CD4-positive, alpha-beta T cell (primary cell): ENCODE data around the gene PTPN21. TPM values are rescaled to one million over a fixed set of nuclear protein-coding genes. Genes with fewer than 3 reads are reported as not detected.

Experiments
- ATAC-seq: fragments of 200-7000 bp; cut with Tn5 transposase; one replicate; pipeline ENCODE4 v1.10.0; 2022; ENCODE audit warnings: mild to moderate bottlenecking; ENCODE audit not compliant: poor library complexity
- CTCF ChIA-PET: fragments of 350-600 bp; sonication (Branson Sonifier 250); formaldehyde crosslinking; loops from one replicate; lab custom pipeline; 2021; ENCODE audit warnings: antibody characterized with exemption, inconsistent platforms; lab: Charles Lee
- POLR2A ChIA-PET: fragments of 350-600 bp; sonication (Branson Sonifier 250); formaldehyde crosslinking; loops from one replicate; lab custom pipeline; 2021; ENCODE audit warnings: antibody characterized with exemption, inconsistent platforms; lab: Charles Lee
- DNase-seq, 14 experiments: peaks; one replicate each; pipeline ENCODE4 v3.0.0-alpha.2; 2013 to 2020; ENCODE audit warnings: mixed read lengths in 2 of 14
- H3K27ac ChIP-seq, 2 donors: one replicate each; pipeline versions ENCODE4 v1.5.1 to v1.7.0; 2013; ENCODE audit warnings: low read length in 2 of 2, low read depth in 1 of 2, mild to moderate bottlenecking in 1 of 2
- H3K27me3 ChIP-seq, 2 experiments: 1 replicate in 1 of 2; 2 replicates in 1 of 2; pipeline versions ENCODE4 v1.6.1 to v1.7.0; 2013; ENCODE audit warnings: low read length in 2 of 2, control low read depth in 1 of 2, mild to moderate bottlenecking in 1 of 2, moderate library complexity in 1 of 2; ENCODE audit not compliant: insufficient read depth in 2 of 2, control insufficient read depth in 1 of 2
- H3K36me3 ChIP-seq: one replicate; pipeline ENCODE4 v1.6.1; 2013; ENCODE audit warnings: low read length, control low read depth; ENCODE audit not compliant: insufficient read depth
- H3K4me1 ChIP-seq: one replicate; pipeline ENCODE4 v1.6.1; 2013; ENCODE audit warnings: low read length, control low read depth; ENCODE audit not compliant: insufficient read depth
- H3K4me3 ChIP-seq: one replicate; pipeline ENCODE4 v1.5.1; 2013; ENCODE audit warnings: mild to moderate bottlenecking, low read length, moderate library complexity
- H3K9me3 ChIP-seq, 2 experiments: 1 replicate in 1 of 2; 2 replicates in 1 of 2; pipeline versions ENCODE4 v1.6.1 to v1.7.0; 2013; ENCODE audit warnings: low read length in 2 of 2, mild to moderate bottlenecking in 2 of 2, control low read depth in 1 of 2, moderate library complexity in 1 of 2; ENCODE audit not compliant: control insufficient read depth in 1 of 2, insufficient read depth in 1 of 2
- H3K27ac Mint-ChIP-seq: one replicate; pipeline ENCODE4 v1.8.0; 2020; ENCODE audit warnings: mixed read lengths
- H3K27me3 Mint-ChIP-seq: one replicate; pipeline ENCODE4 v1.8.0; 2021; ENCODE audit warnings: mixed read lengths
- H3K36me3 Mint-ChIP-seq: one replicate; pipeline ENCODE4 v1.8.0; 2021; ENCODE audit warnings: low read depth, mixed read lengths
- H3K4me1 Mint-ChIP-seq: one replicate; pipeline ENCODE4 v1.8.0; 2021; ENCODE audit warnings: low read depth, mixed read lengths
- H3K4me3 Mint-ChIP-seq: one replicate; pipeline ENCODE4 v1.8.0; 2020; ENCODE audit warnings: mild to moderate bottlenecking, mixed read lengths
- H3K9me3 Mint-ChIP-seq: one replicate; pipeline ENCODE4 v1.8.0; 2020; ENCODE audit warnings: mixed read lengths
- intact Hi-C, 2 experiments: fragments of 100-400 bp; cut with DNase I in 1 of 2; cut with micrococcal nuclease in 1 of 2; formaldehyde crosslinking; loops; one replicate each; pipeline versions ENCODE4 v1.15.1 to v1.9.0; 2023 to 2025; cut with DNase I, micrococcal nuclease
- total RNA-seq, 174 experiments: library from RNA in 2 of 174; stranded (reverse) in 2 of 174; gene quantifications; one replicate each; pipeline ENCODE4 v1.2.3 and lab custom pipeline; 2021 to 2026
- TF ChIP-seq, protein P1 (sequence below): fragments of 200-600 bp; IDR thresholded peaks from one replicate; pipeline ENCODE4 v1.8.0; 2022; ENCODE audit warnings: antibody characterized with exemption, mild to moderate bottlenecking

Gene PTPN21
- total RNA-seq, 2 experiments from 2014 or later = not detected

DNA sequence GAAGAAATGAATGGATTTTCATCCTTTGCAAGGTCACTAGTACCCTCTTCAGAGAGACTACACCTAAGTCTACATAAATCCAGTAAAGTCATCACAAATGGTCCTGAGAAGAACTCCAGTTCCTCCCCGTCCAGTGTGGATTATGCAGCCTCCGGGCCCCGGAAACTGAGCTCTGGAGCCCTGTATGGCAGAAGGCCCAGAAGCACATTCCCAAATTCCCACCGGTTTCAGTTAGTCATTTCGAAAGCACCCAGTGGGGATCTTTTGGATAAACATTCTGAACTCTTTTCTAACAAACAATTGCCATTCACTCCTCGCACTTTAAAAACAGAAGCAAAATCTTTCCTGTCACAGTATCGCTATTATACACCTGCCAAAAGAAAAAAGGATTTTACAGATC lies 128.5 kb downstream of the PTPN21 start:
- Mint-ChIP-seq H3K4me3 (no peak overlapping the region), H3K27me3 (no peaks in the 10 kb centered on the region), H3K9me3 (no peaks in the 10 kb centered on the region), H3K27ac (no peak overlapping the region), H3K4me1 (no peaks in the 10 kb centered on the region), H3K36me3 (peaks cover 4% of the 10 kb centered on the region)
- no peak overlapping the region for H3K4me3 ChIP-seq
- no peaks in the 10 kb centered on the region for H3K36me3 ChIP-seq
- H3K9me3 ChIP-seq = no peaks in the 10 kb centered on the region
- TF ChIP-seq, protein P1, sequence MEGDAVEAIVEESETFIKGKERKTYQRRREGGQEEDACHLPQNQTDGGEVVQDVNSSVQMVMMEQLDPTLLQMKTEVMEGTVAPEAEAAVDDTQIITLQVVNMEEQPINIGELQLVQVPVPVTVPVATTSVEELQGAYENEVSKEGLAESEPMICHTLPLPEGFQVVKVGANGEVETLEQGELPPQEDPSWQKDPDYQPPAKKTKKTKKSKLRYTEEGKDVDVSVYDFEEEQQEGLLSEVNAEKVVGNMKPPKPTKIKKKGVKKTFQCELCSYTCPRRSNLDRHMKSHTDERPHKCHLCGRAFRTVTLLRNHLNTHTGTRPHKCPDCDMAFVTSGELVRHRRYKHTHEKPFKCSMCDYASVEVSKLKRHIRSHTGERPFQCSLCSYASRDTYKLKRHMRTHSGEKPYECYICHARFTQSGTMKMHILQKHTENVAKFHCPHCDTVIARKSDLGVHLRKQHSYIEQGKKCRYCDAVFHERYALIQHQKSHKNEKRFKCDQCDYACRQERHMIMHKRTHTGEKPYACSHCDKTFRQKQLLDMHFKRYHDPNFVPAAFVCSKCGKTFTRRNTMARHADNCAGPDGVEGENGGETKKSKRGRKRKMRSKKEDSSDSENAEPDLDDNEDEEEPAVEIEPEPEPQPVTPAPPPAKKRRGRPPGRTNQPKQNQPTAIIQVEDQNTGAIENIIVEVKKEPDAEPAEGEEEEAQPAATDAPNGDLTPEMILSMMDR = no peak
- intact Hi-C loops = no loop called here
- no peaks in the 10 kb centered on the region for H3K4me1 ChIP-seq
- no peak overlapping the region for H3K27ac ChIP-seq
- ATAC-seq = no peak
- POLR2A ChIA-PET = no interaction called here
- CTCF ChIA-PET = no interaction called here
- H3K27me3 ChIP-seq = no peaks in the 10 kb centered on the region
- DNase-seq = no peak

DNA sequence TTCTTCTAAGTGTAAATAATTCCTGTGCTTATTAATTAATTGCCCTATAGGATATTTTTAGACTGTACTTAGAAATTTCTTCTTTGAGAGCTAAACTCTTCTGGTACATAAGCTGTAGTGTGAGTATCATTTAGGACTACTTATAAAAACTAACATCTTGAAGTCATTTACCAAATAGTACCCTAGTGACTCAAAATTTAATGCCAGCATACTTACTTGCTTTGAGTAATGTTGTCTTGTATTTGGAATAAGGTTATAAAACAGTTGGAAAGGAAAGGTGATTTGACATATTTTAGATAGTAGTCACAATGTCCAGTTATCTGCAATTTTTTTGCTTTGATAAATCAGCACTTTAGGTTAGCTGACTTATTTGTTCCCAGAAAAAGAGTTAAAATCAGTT lies 130.2 kb downstream of the PTPN21 start:
- Histone ChIP-seq H3K27me3 (no peaks in the 10 kb centered on the region), H3K36me3 (no peaks in the 10 kb centered on the region), H3K9me3 (no peaks in the 10 kb centered on the region), H3K27ac (no peak overlapping the region), H3K4me1 (no peaks in the 10 kb centered on the region), H3K4me3 (no peak overlapping the region)
- H3K4me3 Mint-ChIP-seq = no peak overlapping the region
- H3K9me3 Mint-ChIP-seq = no peaks in the 10 kb centered on the region
- CTCF ChIA-PET = no interaction called here
- TF ChIP-seq, protein P1 = no peak
- H3K27me3 Mint-ChIP-seq = no peaks in the 10 kb centered on the region
- no peak overlapping the region for H3K27ac Mint-ChIP-seq
- intact Hi-C loops = no loop called here
- no peaks in the 10 kb centered on the region for H3K4me1 Mint-ChIP-seq
- peaks cover 10% of the 10 kb centered on the region for H3K36me3 Mint-ChIP-seq
- DNase-seq (no peak), ATAC-seq (no peak)
- POLR2A ChIA-PET = no interaction called here

DNA sequence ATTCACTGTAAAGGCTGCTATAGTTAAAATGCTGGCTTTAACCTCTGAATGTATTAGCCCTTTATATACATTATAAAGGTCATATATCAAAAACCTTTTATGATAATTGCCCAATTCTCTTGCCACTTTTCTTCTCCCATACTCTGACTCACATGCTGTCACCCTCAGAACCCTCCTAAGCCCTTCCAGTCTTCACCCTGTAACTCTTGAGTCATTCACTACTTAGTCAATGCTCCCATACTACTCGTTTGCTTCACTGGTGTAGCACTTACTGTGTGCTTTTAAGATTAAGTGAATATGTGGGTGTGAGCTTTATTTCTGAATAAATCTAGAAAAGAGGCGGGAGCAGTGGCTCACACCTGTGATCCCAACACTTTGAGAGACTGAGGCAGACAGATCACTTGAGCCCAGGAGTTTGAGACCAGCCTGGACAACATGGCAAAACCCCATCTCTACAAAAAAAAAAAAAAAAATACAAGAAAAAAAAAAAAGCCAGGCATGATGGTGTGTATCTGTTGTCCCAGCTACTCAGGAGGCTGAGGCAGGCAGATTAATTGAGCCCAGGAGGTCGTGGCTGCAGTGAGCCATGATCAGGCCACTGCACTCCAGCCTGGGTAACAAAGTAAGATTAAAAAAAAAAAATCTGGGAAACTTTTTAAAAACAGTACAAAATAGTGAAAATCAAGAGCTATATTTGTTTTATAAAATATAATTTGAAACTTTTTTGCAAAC lies 131.7 kb downstream of the PTPN21 start:
- Histone ChIP-seq H3K36me3 (no peaks in the 10 kb centered on the region), H3K4me1 (no peaks in the 10 kb centered on the region), H3K4me3 (no peak overlapping the region), H3K9me3 (peaks cover 5% of the 10 kb centered on the region in 2 experiments), H3K27me3 (no peaks in the 10 kb centered on the region), H3K27ac (no peak overlapping the region)
- POLR2A ChIA-PET = no interaction called here
- ATAC-seq = no peak
- CTCF ChIA-PET = no interaction called here
- TF ChIP-seq, protein P1 = no peak
- intact Hi-C loops = no loop called here
- Mint-ChIP-seq H3K27ac (no peak overlapping the region), H3K4me1 (no peaks in the 10 kb centered on the region), H3K27me3 (no peaks in the 10 kb centered on the region), H3K9me3 (no peaks in the 10 kb centered on the region), H3K4me3 (no peak overlapping the region), H3K36me3 (peaks cover 17% of the 10 kb centered on the region)
- DNase-seq = no peak
